SKM-1 treated with dmso at 0.1 percent for 144 hours (cell line): Measurements from ENCODE around the gene BOD1.
"Not testable (repeated sequence)": the region's sequence is repeated elsewhere in the genome, so short reads cannot be mapped to it uniquely, and the experiment has no call there.

ENCODE experiments used
- DNase-seq: peaks from one replicate; lab custom pipeline; 2025; ENCODE audit not compliant: unreplicated experiment; lab: John Stamatoyannopoulos, UW

BOD1 gene

DNA sequence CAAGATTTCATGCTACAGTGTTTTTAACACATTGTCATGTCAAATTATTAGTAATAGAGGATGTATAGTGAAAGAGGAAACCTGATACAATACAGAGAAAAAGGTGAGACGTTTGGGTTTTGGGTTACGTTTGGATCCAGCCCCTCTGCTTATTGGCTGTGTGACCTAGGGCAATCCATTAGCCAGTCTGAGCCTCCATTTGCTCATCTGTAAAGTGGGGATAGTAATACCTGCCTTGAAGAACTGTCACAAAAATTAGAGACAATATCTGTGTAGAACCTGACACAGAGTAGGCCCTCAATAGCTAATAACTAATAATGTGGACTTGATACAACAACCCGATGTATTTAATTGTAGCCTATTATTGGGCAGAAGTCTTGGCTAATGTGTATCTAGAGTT, 4.3 kb upstream of the BOD1 start:
- no peak for DNase-seq

DNA sequence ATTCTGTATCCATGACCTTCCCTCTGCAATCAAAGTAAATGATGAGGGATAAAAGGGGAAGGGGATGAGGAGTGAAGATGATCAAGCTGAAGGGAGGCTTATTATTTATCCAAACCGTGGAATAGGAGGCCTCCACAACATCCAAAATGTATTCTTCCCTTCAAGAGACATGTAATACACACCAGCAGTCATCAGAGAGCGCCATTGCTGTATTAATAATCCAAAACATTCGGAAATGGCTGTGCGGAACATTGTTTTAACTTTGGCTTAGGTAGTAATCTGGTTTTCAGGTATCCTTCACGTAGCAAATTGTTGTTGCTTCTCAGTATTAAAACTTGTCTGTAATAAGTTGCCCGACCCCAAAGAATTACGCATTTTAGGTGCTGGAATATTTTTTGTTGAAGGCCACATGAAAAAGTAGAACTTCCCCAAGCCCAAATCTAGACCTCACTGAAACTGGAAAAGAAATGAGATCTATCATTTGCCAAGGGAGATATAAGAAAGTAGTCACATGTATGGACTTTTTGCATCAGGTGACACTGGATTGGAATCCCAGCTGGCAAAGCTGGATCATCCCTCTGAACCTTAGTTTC, 2.6 kb upstream of the BOD1 start:
- peak; percentile 59 for DNase-seq

DNA sequence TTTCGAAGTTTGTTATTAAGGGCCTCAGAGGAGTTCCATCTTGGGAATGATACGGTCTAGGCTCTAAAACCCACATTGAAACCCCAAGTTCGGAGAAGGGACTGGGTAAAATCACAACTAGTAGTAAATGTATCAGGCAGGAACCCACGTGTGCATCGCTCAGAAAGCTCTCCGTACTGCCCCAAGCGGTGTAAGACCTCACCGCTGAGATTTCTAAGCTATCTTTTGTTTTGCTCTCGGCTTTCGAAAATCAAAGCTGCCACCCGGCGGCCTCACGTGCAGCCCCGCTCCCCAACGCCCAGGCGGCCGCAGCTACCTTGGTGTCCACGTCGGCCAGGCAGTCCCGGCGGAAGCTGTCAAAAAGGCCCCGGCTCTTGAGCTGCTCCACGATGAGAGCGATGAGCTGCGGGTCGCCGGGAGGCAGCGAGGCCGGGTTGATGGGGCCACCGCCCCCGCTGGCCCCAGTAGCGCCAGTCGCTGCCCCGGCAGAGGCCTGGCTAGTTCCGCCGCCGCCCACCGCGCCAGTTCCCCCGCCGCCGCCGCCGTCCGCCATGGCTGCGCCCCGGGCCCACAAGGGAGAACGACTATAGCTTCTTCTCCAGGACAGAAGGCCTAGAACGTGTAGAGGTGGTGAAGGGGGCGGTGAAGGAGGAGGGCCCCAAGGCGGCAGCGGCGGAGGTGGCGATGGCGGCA, 420 bp downstream of the BOD1 start:
- peak; percentile 75 for DNase-seq

DNA sequence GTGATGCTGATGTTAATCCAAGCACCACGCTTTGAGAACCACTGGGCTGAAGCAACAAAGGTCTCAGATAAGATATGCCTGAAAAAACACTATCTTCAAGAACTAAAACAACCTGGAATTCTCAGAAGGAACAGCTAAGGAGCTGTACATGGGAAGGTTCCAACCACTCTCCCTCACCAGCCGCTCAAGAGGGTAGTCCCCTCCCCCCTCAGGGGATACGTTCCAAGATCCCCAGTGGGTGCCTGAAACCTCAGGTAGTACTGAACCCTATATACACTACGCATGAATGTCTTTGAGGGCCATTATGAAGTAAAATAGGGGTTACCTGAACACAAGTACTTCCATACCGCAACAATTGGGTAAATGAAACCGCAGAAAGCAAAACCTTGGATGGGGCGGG, 1.9 kb downstream of the BOD1 start:
- no peak for DNase-seq

DNA sequence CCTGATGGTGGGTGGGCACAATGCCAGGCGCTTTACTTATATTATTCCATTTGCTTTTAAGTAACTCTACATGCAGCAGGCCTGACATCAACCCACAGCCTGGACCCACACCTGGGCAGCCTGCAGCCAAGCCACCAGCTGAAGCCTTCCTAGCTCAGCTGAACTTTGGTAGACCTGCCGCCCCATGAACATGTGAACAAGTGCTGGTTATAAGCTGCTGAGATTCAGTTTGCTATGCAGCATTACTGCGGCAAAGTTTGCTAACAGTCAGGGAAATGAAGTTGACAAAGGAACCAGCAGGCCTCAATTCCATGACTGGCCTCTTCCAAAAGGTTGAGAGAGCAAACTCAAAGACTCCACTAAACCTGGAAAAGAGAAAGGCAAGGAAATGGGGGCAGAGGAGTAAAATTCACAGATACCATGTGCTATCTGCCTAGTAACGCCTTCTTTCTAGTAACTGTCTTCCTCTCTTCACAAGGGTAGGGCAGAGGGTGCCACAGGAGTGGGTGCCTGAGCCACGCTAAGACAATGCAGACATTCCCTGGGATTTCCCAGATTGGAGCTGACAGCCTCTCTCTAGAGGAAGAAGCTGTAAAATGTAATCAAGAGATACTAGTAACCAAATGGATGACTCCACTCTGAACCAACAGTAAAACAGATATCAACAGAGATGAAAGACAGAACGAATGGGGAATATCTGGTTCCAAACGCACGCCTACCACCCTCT, 2.9 kb downstream of the BOD1 start:
- no peak for DNase-seq

DNA sequence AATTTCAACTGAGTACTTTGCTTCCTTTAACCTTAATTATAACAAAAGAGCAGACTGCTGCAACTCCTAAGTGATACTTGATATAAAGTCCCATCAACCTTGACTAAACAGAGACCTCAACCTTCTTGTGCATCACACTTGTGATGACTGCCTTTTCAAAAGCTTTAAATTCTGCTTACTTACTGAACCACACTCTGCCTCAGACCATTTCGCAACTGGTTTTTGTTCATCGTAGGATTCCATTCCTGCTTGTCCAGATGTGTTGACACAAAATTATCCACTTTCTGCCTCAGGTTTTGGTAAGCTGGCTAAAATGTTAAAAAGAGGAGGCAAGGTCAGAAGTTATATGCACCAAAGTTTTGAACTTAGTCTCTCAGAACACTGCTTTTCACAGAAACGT, 3.5 kb downstream of the BOD1 start:
- no peak for DNase-seq

DNA sequence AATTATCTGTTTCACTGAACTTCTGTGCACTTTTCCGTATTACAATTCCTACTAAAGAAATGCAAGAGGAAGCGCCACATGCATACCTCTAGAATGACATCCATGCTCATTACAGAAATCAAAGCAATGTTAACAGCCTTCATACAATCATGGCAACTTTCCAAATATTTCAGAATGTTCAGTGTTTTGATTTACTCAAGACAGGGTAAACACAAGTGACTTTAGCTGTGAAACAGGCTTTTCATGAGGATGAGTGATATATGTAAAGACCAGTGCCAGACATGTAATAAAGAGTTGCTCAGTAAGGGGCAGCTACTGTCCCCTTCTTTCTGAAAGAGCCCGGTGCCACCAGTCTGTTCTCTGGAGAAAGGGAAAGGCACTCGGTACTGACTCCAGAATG, 4.7 kb downstream of the BOD1 start:
- no peak for DNase-seq

DNA sequence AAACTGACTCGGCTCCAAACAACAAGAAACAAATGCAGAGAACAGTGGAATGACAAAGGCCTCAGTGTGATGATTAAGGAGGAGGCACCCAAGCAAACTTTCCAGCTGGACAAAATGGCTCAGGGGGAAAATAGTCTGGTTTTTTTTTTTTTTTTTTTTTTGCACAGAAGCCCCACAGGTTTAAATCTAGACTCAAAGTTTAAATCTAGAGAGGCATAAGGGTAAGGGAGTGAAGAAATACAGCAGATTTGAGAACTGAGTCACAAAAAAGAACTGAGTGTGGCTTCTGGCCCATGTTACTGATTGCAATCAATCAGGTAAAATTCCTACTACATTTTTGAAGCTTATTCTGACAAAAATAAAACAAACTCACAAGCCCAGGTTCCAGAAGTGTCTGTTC, 12.3 kb downstream of the BOD1 start:
- DNase-seq = no peak

DNA sequence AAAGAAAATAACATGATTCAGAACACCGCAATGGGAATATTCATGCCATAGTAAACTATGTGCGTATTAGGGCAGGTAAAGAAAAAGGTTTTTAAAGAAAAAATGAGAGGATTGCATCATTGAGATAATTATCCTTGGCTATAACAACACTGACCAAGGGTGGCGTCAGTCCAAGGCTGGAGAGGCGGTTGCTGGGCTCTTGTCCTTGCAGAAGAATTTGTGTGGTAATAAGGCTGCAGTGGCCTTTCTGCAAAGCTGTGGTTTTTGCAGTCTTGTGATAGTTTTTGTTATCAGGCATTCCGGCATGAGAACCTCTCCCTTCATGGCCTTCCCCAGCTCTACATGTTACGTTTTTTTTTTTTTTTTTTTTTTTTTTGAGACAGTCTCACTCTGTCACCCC, 14.0 kb downstream of the BOD1 start:
- DNase-seq = peak; percentile 34

DNA sequence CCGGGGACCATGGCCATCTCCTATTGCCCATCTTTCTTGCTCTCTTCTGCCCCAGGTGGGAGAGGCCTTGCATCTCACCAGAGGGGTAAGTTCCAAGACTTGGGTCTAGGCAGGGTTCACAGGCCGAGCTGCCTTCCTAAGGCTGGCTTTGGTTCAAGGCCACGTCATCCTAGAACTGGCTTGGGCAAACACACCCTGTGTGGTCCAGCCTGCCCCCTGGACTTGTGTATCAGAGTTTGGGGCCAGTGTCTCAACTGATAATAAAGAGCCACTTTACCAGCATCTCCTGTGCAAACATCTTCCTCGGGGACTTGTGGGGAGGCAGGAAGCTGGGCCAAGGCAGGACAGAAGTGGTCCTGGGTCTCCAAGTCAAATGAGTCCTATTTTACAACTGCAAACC, 17.8 kb downstream of the BOD1 start:
- DNase-seq = no peak

DNA sequence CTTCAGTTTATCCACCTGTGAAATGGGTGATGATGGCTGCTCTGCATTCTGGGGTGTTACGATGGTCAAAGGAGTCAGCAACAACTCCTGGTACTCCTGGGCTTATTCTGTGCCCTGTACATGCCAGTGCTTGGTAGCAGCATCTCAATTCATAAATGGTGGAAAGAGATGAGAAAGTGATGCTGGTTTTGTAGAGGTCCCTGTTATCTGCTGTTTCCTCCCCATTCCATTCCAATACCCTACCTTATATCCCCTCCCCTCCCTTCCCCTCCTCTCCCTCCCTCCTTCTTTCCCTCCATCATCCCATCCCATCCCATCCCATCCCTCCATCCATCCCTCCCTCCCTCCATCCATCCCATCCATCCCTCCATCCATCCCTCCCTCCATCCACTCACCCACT, 19.1 kb downstream of the BOD1 start:
- no peak for DNase-seq

DNA sequence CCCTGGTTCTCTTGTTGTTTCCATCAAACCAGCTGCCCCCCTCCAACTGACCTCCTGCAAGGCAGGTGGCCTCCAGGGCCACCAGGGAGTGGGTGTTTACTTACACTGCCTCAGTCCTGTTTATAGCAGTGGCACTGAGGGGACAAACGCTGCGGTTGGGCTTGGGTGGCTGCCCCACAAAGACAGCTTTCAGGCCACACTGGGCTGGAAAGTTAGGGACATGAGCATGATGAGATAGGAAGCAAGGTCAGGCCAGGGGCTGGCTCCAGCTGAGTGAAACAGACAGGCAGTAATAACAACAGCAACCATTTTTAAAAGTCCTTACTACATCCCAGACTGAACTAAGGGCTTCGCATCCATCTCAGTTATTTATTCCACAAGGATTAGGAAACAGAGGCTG, 20.6 kb downstream of the BOD1 start:
- DNase-seq = no peak

DNA sequence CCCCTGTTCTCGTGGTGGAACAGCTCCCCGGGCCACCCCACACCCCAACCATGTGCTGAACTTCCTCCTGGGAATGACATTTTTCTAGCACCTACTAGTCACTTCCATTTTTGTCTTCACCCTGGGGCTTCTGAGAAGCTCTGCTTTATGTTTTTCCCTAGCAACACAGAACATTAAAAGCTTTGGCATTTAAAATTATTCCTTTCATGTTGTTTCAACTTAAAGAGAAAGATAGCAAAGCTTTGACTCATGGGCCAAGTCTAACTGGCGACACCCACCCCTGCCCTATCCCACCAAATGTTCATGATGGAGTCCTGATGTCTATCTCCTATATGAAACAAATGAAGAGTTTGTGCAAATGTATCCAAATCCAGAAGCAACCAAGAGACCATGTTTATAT, 22.4 kb downstream of the BOD1 start:
- no peak for DNase-seq

DNA sequence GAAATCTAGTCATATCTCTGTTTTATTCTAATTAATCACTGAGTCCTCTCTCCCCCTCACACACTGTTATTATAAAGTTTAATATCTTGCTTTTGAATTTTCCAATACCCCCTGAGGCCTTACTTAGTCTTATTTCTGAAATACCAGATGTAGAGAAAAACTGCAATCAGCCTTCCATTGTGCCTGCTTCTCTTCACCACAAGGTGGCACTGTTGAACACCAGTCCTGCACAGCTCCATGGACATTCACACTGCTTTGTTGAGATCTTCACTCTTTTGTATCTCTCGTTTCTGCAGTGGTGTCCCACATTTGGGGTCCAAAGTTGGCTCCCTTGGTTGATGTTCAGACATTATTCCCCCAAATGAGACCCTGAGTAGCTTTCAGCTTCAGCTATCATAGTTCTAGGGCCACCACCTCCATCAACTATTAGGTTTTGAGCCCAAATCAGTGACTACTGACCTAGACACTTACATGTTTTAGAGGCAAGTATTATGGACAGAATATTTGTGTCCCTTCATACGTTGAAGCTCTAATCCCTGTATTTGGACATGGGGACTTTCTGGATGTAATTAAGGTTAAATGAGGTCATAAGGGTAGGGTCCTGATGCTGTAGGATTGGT, 24.3 kb downstream of the BOD1 start:
- no peak for DNase-seq

DNA sequence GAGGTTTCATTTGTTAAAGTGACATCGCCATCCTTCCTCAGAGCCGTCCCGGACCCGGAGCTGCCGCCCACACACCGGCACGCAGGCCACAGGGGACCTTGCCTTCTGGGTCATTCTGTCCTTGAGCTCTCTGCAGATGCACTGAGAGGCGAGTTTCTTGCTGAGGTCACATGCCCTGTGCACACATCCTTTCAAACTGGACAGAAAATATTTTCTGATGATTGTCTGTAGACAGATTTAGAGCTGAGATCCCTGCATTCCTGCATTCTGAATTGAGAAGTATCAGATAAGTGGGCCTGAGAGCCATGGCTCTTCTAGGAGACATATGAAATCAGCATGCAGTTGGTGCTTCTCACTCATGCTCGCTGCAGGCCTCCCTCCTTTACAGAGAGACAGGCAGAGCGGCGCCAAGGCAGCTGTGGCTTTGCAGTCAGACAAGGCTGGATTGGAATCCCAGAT, 25.4 kb downstream of the BOD1 start:
- no peak for DNase-seq

DNA sequence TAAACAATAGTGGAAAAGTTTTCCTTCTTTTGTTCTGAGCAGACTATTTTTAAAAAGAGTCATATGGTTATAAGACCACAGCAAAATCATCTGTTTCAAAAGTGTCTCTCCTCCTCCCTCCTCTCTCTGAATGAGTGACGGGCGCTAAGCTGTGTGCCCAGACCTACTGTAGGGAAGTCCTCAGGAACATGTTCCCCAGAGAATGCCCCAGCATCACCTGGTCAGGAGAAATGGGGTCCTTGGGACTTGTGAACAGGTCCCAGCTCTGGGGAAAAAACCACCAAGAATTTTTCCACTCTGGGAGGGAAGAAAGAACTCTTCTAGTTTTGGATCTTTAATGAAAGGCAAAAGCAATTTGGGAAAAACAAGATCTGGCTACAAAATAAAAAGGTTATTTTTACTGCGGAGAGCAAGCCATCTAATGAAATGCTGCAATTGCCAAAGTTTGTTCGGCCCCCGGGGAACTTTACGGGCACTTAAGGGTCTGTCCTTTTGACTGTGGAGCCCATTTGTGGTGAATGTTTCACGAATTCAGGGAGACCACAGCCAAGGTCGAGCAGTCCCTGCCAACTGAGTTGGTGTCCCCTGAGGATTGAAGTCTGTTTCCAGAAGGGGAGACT, 25.9 kb downstream of the BOD1 start:
- DNase-seq = no peak

DNA sequence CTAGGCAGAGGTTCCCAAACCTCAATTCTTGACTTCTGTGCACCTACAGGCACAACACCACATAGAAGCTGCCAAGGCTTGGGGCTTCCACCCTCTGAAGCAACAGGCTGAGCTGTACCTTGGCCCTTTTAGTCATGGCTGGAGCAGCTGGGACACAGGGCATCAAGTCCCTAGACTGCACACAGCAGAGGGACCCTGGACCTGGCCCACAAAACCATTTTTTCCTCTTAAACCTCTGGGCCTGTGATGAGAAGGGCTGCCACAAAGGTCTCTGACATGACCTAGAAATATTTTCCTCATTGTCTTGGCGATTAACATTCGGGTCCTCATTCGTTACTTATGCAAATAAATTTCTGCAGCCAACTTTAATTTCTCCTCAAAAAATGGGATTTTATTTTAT, 30.3 kb downstream of the BOD1 start:
- not testable (repeated sequence) for DNase-seq

DNA sequence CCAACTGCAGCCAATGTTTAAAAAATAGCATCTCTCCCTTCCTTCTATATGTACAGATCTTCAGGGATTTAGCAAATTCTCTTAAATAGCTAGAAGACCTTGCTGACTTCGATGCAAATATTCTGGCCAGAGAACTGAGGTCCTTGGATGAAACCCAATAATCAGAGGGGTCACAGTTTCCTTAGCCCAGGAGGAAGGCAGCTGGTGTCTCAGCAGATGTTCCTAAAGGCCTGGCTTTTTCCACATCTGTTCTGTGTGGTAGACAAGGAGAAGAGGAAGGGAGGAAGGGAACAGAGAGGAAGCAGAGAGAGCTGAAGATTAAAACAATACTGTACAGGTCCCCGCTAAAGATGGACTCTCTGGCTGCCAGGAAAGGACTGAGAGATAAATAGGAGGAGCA, 33.1 kb downstream of the BOD1 start:
- DNase-seq = no peak

DNA sequence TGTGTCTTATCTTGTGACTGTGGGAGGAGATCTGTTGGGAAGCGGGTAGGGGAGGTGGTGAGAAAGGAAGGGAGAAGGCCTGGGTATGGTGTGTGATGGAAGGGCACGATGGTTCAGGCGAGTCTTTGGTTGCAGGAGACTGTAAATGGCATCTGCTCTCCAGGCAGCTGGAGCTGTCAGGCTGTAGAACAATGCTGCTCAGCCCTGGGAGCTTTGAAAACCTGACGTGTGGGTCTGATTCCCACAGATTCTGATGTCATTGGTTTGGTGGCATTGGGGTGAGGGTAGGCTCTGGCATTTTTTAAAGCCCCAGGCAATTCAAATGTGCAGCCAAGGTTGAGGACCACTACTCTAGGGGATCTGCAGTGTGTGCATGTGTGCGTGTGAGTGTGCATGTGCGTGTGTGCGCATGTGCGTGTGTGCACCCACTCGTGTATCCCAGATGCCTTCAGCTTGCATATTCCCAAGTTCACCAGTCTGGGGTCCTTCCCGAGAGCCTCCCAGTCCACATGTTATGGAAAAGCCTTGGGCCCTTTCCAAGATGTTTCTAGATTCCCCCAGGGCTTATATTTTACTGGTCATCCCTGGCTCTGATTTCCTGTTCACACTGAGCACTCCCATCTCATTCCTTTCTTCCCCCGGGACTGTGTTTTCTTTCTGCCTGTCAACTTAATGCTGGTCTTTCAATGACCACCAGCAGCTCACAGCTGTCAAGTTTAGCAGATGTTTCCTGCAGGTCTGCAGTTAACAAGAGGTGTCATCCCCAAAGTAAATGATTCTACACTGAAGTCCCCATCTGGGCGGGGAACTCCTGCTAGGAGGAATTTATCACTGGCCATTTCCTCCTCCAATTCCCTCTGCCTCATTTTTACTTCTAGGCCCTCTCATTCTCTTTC, 34.0 kb downstream of the BOD1 start:
- DNase-seq = no peak

DNA sequence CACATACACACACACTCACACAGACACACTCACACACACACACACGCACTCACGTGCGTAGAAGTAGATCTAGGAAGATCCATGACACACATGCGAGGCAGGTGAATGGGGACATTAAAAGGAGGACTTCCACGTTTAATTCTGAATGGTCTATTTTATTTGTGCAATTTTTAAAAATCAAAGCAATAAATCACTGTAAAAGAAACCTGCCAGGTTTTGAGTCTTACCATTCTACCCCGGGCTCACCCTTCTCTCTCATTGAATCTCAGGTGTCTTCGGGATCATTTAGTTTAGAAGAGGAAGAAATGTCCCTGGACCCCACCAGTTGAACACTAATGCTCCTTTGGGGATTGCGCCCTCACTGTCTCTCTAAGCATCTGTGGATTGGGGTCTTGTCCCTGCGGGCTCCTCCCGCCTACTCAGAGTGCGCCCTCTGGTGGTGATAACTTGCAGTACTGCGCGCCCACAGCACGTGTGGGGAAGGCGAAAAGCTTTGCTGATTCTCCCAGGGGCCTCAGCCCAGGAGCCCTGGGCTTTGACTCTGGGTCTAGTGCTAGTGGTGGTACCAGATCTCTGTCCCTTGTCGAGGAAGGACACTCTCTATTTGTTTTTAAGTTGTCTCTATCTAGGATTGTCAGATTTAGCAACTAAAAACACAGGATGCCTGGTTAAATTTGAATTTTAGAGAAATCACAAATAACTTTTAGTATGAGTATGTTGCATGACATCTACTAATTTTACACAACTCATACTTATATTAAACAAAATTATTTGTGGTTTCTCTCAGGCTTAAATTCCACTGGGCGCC, 34.8 kb downstream of the BOD1 start:
- DNase-seq = no peak
